K562 (cell line): Measurements from ENCODE around the gene SELENOI. TPM values are rescaled to one million over a fixed set of nuclear protein-coding genes. Genes with fewer than 3 reads are reported as not detected.
A peak's percentile ranks its signal among the peaks of the same experiment; 100 is the strongest.

Source experiments
- AFF1 ChIP-seq, 2 experiments: fragments of 450-650 bp; IDR thresholded peaks; 2 replicates each; pipeline ENCODE4 v1.6.1; 2018; ENCODE audit warnings: mild to moderate bottlenecking in 2 of 2, low read depth in 1 of 2; ENCODE audit not compliant: partially characterized antibody in 2 of 2
- ARHGAP35 ChIP-seq: fragments of 450-650 bp; IDR thresholded peaks from 2 replicates; pipeline ENCODE4 v1.6.1; 2018; ENCODE audit not compliant: partially characterized antibody
- BRD4 ChIP-seq: fragments of 200-600 bp; sonication (generic); IDR thresholded peaks from 2 replicates; pipeline ENCODE4 v1.6.1; 2017; ENCODE audit warnings: inconsistent platforms
- CREB3L1 ChIP-seq: fragments of 450-650 bp; IDR thresholded peaks from 2 replicates; pipeline ENCODE4 v1.6.1; 2014; ENCODE audit warnings: low read depth, mild to moderate bottlenecking, moderate library complexity, borderline replicate concordance
- DACH1 ChIP-seq: fragments of 450-650 bp; IDR thresholded peaks from 2 replicates; pipeline ENCODE4 v1.6.1; 2018; ENCODE audit not compliant: partially characterized antibody
- ELK1 ChIP-seq: sonication (generic); formaldehyde crosslinking; IDR thresholded peaks from 2 replicates; pipeline ENCODE4 v1.8.1; 2022; ENCODE audit warnings: missing genetic modification reagents
- EP400 ChIP-seq: fragments of 450-650 bp; IDR thresholded peaks from 2 replicates; pipeline ENCODE4 v1.6.1; 2017; ENCODE audit warnings: antibody characterized with exemption, mild to moderate bottlenecking, moderate library complexity
- EWSR1 ChIP-seq: fragments of 450-650 bp; IDR thresholded peaks from 2 replicates; pipeline ENCODE4 v1.6.1; 2018; ENCODE audit warnings: borderline replicate concordance, mild to moderate bottlenecking, low read depth, moderate library complexity; ENCODE audit not compliant: partially characterized antibody
- KLF10 ChIP-seq: fragments of 250-450 bp; sonication (Bioruptor Pico); IDR thresholded peaks from 2 replicates; pipeline ENCODE4 v1.6.1; 2021; ENCODE audit warnings: matching md5 sums
- NFATC3 ChIP-seq: fragments of 450-650 bp; IDR thresholded peaks from 2 replicates; pipeline ENCODE4 v1.6.1; 2017; ENCODE audit warnings: mild to moderate bottlenecking
- NONO ChIP-seq, 2 experiments: fragments of 200-400 bp in 1 of 2; fragments of 450-650 bp in 1 of 2; formaldehyde crosslinking in 1 of 2; IDR thresholded peaks; 2 replicates each; pipeline ENCODE4 v1.6.1; 2017; ENCODE audit warnings: low read depth in 2 of 2, mild to moderate bottlenecking in 2 of 2, moderate library complexity in 2 of 2, low read length in 1 of 2
- TAF9B ChIP-seq: fragments of 450-650 bp; IDR thresholded peaks from 2 replicates; pipeline ENCODE4 v1.6.1; 2018; ENCODE audit warnings: mild to moderate bottlenecking; ENCODE audit not compliant: partially characterized antibody
- ZBTB11 ChIP-seq, 3 experiments: fragments of 200-800 bp in 1 of 3; fragments of 250-450 bp in 1 of 3; fragments of 450-650 bp in 1 of 3; sonication (Bioruptor Pico) in 1 of 3; sonication (Bioruptor generic) in 1 of 3; formaldehyde crosslinking in 1 of 3; IDR thresholded peaks; 2 replicates each; pipeline versions ENCODE4 v1.6.1 to v1.8.0; 2016 to 2022; ENCODE audit warnings: mild to moderate bottlenecking in 2 of 3, missing genetic modification characterization in 2 of 3, missing compliant biosample characterization in 1 of 3, moderate library complexity in 1 of 3
- ZNF197 ChIP-seq: fragments of 200-800 bp; sonication (Bioruptor generic); IDR thresholded peaks from 2 replicates; pipeline ENCODE4 v1.6.1; 2016; ENCODE audit warnings: low read depth, missing genetic modification characterization, missing compliant biosample characterization
- ZNF3 ChIP-seq: fragments of 250-450 bp; sonication (Bioruptor Pico); IDR thresholded peaks from 2 replicates; pipeline ENCODE4 v1.5.0; 2021; ENCODE audit warnings: mild to moderate bottlenecking, moderate library complexity
- polyA plus RNA-seq, 8 experiments: library from polyadenylated mRNA; depleted of rRNA in 4 of 8; stranded (reverse) in 5 of 8; unstranded in 3 of 8; fragments of >200 nt; fragmentation: Nextera tagmentation in 2 of 8; fragmentation: Illumina TruSeq in 1 of 8; extraction: Ambion mirVana in 2 of 8; extraction: Trizol in 1 of 8; gene quantifications; 2 replicates each; pipeline versions ENCODE4 v1.2.1 to v1.2.3, GENCODE V29; 2011 to 2014; ENCODE audit warnings: inconsistent platforms in 1 of 8, missing spikeins in 1 of 8
- total RNA-seq, 7 experiments: library from RNA; depleted of rRNA in 6 of 7; stranded (reverse); fragments of >200 nt in 6 of 7; fragmentation: Illumina TruSeq in 2 of 7; extraction: Trizol in 2 of 7; gene quantifications; 2 replicates each; pipeline versions ENCODE4 v1.2.1 to v1.2.3, GENCODE V29; 2011 to 2021; ENCODE audit warnings: low replicate concordance in 1 of 7

The SELENOI gene
- total and polyA plus RNA-seq, 9 of the 15 experiments (the other 6 are each of a cell fraction or from before 2014, with no cell fraction given): 9.6 to 46.9 (median 24.4) TPM

- TF ChIP-seq AFF1 (IDR thresholded peaks at IDR 0.05; ENCODE audit: low read depth in 1 of 2, partially characterized antibody in 2 of 2): peak; percentile 82 to 94
- no peak for TF ChIP-seq EWSR1
- TF ChIP-seq EP400: peak; percentile 87
- peak; percentile 90 for TF ChIP-seq BRD4
- no peak for TF ChIP-seq NFATC3
- TF ChIP-seq NONO (IDR thresholded peaks at IDR 0.05; ENCODE audit: low read depth in 2 of 2, low read length in 1 of 2): peak in 1 of 2 experiments; percentile 24; a peak in 2 of 4 replicates
- no peak; the same call in 1 of the 2 replicates for TF ChIP-seq ZNF197 (CRISPR knock-in tag)
- no peak for TF ChIP-seq ARHGAP35
- peak; percentile 80 for TF ChIP-seq CREB3L1
- no peak for TF ChIP-seq KLF10
- TF ChIP-seq ELK1: no peak
- peak; percentile 90 for TF ChIP-seq TAF9B
- TF ChIP-seq ZBTB11 (CRISPR knock-in tag; IDR thresholded peaks at IDR 0.05): no peak; a peak in 1 of 6 replicates
- no peak for TF ChIP-seq ZNF3 (CRISPR knock-in tag)
- TF ChIP-seq DACH1: no peak
These were observed at the start of gene SELENOI (continued) for GRCh38 chr2:26345545-26346453.
